ENCODE data around the gene WNT3A. TPM values are rescaled to one million over a fixed set of nuclear protein-coding genes. Genes with fewer than 3 reads are reported as not detected.

WNT3A gene
- total and polyA plus RNA-seq, 2 experiments from 2014 or later, result not detected

DNA sequence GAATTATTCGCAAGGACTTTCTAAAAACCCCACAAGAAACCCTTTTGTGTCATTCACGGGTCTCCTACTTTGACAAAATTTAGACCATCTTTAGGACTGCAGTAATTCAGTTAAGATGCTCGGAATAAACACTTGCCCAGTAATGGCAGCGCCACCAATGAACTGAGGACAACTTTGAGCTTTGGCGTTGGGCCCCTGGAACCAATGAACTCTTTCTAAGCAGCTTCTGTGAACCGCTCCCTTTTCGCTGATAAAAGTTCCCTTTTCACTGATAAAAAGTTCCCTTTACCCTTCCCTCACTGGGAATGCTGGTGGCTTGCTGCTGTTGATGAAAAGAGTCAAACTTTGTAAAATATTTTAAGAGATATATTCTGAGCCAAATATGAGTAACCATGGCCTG is 103.8 kb downstream of the WNT3A start:
- no peak overlapping the region for H3K4me3 ChIP-seq

More for the DNA sequence above, 103.8 kb downstream of the WNT3A start:
- no peaks in the 10 kb centered on the region for H3K9me3 ChIP-seq (ENCODE audit: low read depth)
- TF ChIP-seq, protein P1, sequence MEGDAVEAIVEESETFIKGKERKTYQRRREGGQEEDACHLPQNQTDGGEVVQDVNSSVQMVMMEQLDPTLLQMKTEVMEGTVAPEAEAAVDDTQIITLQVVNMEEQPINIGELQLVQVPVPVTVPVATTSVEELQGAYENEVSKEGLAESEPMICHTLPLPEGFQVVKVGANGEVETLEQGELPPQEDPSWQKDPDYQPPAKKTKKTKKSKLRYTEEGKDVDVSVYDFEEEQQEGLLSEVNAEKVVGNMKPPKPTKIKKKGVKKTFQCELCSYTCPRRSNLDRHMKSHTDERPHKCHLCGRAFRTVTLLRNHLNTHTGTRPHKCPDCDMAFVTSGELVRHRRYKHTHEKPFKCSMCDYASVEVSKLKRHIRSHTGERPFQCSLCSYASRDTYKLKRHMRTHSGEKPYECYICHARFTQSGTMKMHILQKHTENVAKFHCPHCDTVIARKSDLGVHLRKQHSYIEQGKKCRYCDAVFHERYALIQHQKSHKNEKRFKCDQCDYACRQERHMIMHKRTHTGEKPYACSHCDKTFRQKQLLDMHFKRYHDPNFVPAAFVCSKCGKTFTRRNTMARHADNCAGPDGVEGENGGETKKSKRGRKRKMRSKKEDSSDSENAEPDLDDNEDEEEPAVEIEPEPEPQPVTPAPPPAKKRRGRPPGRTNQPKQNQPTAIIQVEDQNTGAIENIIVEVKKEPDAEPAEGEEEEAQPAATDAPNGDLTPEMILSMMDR (IDR thresholded peaks at IDR 0.05; ENCODE audit: low read depth, low read length), result no peak
- H3K36me3 ChIP-seq, result peaks cover 2% of the 10 kb centered on the region
- H3K27ac ChIP-seq, result no peak overlapping the region
- no peak for DNase-seq (ENCODE audit: low read depth in 1 of 2, low spot score in 1 of 2)
- no peaks in the 10 kb centered on the region for H3K4me1 ChIP-seq (ENCODE audit: low read depth)
- H3K27me3 ChIP-seq, result no peaks in the 10 kb centered on the region

Other genes starting within 250 kb of the WNT3A start
- gene PRSS38, start 191.3 kb upstream of the WNT3A start, total RNA-seq, result not detected in 2 replicates
- gene PRSS38, start 191.3 kb upstream of the WNT3A start, polyA plus RNA-seq, result not detected in 2 replicates
- 1.4 and 1.9 TPM in 2 replicates for gene WNT9A, start 59.1 kb upstream of the WNT3A start, total RNA-seq
- gene WNT9A, start 59.1 kb upstream of the WNT3A start, polyA plus RNA-seq, result 0.14 TPM in 1 of 2 replicates, not detected in the other
- 421 and 499 TPM in 2 replicates for gene ARF1, start 75.7 kb downstream of the WNT3A start, total RNA-seq
- gene ARF1, start 75.7 kb downstream of the WNT3A start, polyA plus RNA-seq, result 662 and 732 TPM in 2 replicates
- gene C1orf35, start 96.3 kb downstream of the WNT3A start, total RNA-seq, result 27.7 and 43.7 TPM in 2 replicates
- gene C1orf35, start 96.3 kb downstream of the WNT3A start, polyA plus RNA-seq, result 36.2 and 37.2 TPM in 2 replicates
- 106 and 139 TPM in 2 replicates for gene MRPL55, start 102.3 kb downstream of the WNT3A start, total RNA-seq
- gene MRPL55, start 102.3 kb downstream of the WNT3A start, polyA plus RNA-seq, result 144 and 193 TPM in 2 replicates
- 354 and 408 TPM in 2 replicates for gene GUK1, start 133.3 kb downstream of the WNT3A start, total RNA-seq
- gene GUK1, start 133.3 kb downstream of the WNT3A start, polyA plus RNA-seq, result 394 and 450 TPM in 2 replicates
- gene GJC2, start 142.9 kb downstream of the WNT3A start, total RNA-seq, result 0.51 and 0.88 TPM in 2 replicates
- gene GJC2, start 142.9 kb downstream of the WNT3A start, polyA plus RNA-seq, result 0.10 and 0.13 TPM in 2 replicates
- gene IBA57, start 158.8 kb downstream of the WNT3A start, total RNA-seq, result 4.8 and 5.1 TPM in 2 replicates
- 6.4 and 8.3 TPM in 2 replicates for gene IBA57, start 158.8 kb downstream of the WNT3A start, polyA plus RNA-seq
- gene OBSCN, start 201.0 kb downstream of the WNT3A start, total RNA-seq, result 191 and 390 TPM in 2 replicates
- 87.1 and 121 TPM in 2 replicates for gene OBSCN, start 201.0 kb downstream of the WNT3A start, polyA plus RNA-seq